Measurements from ENCODE around the gene HEXB.

The HEXB gene

DNA sequence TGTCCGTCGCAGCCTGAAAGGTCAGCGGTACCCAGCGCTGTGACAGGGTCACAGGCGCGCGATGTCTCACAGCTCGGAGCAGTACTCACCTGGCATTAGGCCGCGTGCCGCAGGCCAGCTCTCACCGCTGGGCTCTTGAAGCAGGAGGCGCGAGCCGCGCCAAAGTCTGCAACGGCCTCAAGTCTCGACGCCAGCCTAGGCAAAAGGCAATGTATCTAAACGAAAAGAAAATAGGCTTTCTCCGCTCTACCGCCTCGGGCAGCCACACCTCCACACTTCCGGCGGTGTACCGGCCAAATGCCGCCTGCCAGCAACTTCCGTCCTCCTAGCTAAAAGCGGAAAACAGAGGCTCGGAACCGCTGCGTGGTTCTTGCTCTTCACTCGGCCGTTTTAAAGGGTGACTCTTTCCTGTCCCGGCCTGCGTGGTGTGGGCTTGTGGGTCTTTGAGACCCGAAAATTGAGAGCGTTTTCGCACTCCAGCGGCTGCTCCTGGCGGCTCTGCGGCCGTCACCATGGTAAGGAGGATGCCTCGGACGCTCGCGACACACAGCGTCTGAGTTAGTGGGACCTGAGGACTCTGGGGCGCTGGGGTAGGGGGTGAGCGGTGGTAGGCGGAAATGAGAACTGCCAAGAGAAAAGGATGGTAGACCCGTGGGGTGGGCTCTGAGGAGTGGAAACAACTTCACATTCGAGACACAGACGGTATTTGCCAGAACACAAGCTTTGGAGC, 82.0 kb downstream of the HEXB start, which contains the start of the genes GFM2 and NSA2:
Gene GFM2 (minus strand): TSS at position 269 of the 730 bp plus-strand sequence. CDS start 3,375 bp downstream, outside the sequence.
Gene NSA2 (plus strand): TSS at position 401 of the 730 bp plus-strand sequence. CDS start 112 bp downstream, at position 513.
- no peak for TF ChIP-seq ZC3H10 (CRISPR knock-in tag; IDR thresholded peaks at IDR 0.05)
- TF ChIP-seq BACH2 (CRISPR knock-in tag; IDR thresholded peaks at IDR 0.05; ENCODE audit: borderline replicate concordance), result no peak
- TF ChIP-seq ZNF70 (CRISPR knock-in tag; IDR thresholded peaks at IDR 0.05), result peak; percentile 30; the same call in 1 of the 2 replicates
- TF ChIP-seq, protein P1, sequence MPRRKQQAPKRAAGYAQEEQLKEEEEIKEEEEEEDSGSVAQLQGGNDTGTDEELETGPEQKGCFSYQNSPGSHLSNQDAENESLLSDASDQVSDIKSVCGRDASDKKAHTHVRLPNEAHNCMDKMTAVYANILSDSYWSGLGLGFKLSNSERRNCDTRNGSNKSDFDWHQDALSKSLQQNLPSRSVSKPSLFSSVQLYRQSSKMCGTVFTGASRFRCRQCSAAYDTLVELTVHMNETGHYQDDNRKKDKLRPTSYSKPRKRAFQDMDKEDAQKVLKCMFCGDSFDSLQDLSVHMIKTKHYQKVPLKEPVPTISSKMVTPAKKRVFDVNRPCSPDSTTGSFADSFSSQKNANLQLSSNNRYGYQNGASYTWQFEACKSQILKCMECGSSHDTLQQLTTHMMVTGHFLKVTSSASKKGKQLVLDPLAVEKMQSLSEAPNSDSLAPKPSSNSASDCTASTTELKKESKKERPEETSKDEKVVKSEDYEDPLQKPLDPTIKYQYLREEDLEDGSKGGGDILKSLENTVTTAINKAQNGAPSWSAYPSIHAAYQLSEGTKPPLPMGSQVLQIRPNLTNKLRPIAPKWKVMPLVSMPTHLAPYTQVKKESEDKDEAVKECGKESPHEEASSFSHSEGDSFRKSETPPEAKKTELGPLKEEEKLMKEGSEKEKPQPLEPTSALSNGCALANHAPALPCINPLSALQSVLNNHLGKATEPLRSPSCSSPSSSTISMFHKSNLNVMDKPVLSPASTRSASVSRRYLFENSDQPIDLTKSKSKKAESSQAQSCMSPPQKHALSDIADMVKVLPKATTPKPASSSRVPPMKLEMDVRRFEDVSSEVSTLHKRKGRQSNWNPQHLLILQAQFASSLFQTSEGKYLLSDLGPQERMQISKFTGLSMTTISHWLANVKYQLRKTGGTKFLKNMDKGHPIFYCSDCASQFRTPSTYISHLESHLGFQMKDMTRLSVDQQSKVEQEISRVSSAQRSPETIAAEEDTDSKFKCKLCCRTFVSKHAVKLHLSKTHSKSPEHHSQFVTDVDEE (CRISPR knock-in tag; IDR thresholded peaks at IDR 0.05), result 0 out of 2 replicates have a peak, but pooled peaks have one; percentile 9
- ATAC-seq, result peak; percentile 90

- ATAC-seq, result peak; percentile 62
- TF ChIP-seq PPARA (CRISPR knock-in tag; IDR thresholded peaks at IDR 0.05; ENCODE audit: borderline replicate concordance) (no peak), ZNF8 (CRISPR knock-in tag; IDR thresholded peaks at IDR 0.05) (no peak), CREB5 (CRISPR knock-in tag; IDR thresholded peaks at IDR 0.05; ENCODE audit: low read depth) (no peak), CSDC2 (CRISPR knock-in tag; IDR thresholded peaks at IDR 0.05) (no peak), ZNF70 (CRISPR knock-in tag; IDR thresholded peaks at IDR 0.05) (no peak), ESRRG (CRISPR knock-in tag; IDR thresholded peaks at IDR 0.05) (no peak), ISL1 (CRISPR knock-in tag; IDR thresholded peaks at IDR 0.05) (no peak), PATZ1 (CRISPR knock-in tag; IDR thresholded peaks at IDR 0.05; ENCODE audit: borderline replicate concordance) (no peak), ARNTL (CRISPR knock-in tag; IDR thresholded peaks at IDR 0.05; ENCODE audit: borderline replicate concordance, low read depth) (no peak), ZNF565 (CRISPR knock-in tag; conservative IDR thresholded peaks at IDR 0.05; ENCODE audit: low read depth) (no peak), OSR1 (CRISPR knock-in tag; IDR thresholded peaks at IDR 0.05) (no peak), CSRNP3 (CRISPR knock-in tag; IDR thresholded peaks at IDR 0.05) (no peak)
- TF ChIP-seq, protein P1 (CRISPR knock-in tag; IDR thresholded peaks at IDR 0.05), result no peak
These were observed 82.5 kb downstream of the HEXB start for GRCh38 chr5:74767579-74767913.
